Suppressor macrophage treated with lipopolysaccharide for 1 hour (primary cell): ENCODE data around the gene IDNK.
A peak's percentile ranks its signal among the peaks of the same experiment; 100 is the strongest.
"Not testable (repeated sequence)": the region's sequence is repeated elsewhere in the genome, so short reads cannot be mapped to it uniquely, and the experiment has no call there.

Experiments used
- DNase-seq, 3 donors: peaks; one replicate each; pipeline ENCODE4 v3.0.0-alpha.2; 2020 to 2022

IDNK gene

DNA sequence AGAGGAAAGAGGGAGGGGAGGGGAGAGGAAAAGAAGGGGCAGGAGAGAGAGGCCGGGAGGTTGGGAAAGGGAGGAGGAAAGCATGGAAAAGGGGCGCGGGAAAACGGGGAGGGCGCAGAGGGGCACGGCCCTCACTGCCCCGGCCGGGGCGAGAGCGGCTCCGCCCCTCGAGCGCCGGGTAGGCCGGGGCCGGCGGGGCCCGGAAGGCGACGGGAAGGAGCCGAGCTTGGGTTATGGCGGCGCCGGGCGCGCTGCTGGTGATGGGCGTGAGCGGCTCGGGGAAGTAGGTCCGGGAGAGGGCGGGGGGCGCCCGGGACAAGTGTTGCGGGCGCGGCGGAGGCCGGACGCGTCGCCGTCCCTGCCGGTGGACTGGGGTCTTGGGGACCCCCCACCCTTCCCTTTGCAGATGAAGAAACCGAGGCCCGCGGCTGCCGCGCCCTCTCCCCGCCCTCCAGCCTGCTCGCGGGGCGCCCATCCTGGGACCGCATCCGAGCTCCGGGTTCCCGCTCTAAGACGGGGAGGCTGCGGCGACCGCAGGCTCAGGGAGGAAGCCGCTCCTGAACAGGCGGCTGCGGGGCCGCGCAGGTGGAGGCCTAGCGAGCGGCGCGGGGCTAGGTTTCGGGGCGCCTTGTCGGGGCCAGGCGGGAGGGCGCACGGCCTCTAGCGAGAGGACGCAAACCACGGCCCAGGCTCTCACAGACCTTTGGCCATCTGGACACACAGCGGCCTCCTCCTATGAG lies at the start of gene IDNK:
Gene IDNK (plus strand): TSS at position 205 of the 740 bp plus-strand sequence. CDS start 29 bp downstream, at position 234.
- DNase-seq: peak; percentile 68 to 89 (median 76)

DNA sequence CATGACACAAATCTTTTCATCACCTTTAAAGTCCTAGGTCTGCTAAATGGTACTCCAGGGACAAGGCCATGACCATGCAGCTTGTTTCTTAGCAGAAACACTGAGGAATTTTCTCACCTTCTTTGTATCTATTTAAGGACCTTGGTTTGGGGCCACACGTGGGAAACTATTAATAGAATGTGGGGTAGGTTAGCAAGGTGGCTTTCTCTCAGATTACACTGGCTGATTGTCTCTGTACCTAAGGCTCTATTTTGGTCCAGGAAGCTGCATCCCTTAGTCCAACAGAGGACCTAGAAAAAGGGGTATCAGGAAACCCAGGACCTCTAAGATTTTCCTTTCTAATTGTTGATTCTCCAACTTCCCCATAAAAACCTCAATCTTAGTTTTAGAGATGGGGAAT lies 48.5 kb upstream of the IDNK start:
- DNase-seq: no peak

DNA sequence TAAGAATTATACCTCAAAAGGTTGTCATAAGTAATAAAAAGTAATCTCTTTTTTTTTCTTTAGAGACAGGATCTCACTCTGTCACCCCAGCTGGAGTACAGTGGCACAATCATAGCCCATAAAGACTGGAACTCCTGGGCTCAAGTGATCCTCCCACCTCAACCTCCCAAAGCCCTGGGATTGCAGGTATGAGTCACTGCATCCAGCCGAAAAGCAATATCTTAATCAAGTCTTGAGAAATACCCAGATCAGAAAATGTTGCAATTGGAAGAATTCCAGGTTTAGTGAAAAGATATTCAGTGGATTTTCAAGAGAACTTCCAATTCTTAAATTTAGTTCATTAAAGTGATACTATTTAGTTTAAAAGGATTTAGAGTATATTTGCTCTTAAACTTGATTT lies 40.9 kb upstream of the IDNK start:
- DNase-seq: no peak

DNA sequence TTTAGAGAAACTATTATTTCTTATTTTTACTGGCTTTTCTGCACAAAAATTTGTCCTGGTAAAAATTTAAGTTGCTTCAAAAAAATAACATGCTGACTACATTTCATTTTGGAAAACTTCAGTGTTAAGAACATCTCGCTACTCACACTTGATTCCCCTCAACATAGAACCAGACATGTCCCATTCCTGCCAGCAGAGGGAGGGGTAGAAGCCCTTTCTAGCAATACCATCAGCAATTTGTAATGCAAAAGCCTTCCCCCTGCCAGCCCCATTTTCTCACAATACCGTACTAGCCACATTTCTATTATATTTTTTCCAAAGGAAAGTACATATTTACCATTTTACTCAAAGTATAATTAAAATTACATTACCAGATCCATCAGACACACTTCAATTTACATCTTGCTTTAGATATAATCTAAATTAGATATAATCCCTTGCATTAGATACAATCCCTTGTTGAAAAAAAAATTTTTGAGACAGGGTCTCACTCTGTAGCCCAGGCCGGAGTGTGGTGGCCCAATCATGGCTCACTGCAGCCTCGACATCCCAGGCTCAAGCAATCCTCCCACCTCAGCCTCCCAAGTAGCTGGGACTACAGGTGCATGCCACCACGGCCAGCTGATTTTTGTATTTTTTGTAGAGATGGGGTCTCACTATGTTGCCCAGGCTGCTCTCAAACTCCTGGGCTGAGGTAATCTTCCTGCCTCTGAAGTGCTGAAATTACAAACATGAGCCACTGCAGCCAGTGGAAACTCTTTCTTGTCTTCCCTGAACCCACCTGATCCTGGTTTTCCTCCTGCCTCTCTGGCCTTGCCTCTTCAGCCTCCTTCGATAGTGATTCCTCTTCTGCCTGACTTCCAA lies 39.6 kb upstream of the IDNK start:
- peak; percentile 42 to 57 (median 52) for DNase-seq

DNA sequence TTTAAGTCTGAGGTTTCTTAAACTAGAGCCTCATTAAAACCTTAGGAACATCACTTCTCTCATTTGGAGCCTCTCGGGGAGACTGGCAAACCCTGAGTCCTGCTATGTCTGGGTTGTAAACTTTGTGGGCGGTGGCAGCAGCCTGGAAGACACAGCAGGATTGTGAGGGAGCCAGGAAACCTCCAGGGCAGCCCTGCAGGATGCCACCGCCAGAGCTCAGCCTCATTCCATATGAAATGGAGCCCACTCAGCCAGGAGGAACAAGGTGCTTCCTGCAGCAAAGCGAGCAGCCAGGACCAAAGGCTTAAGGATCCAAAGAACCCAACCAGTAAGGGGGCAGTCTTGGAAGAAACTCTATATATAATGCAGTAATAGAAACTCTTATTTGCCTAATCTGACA lies 37.9 kb upstream of the IDNK start:
- DNase-seq: no peak

DNA sequence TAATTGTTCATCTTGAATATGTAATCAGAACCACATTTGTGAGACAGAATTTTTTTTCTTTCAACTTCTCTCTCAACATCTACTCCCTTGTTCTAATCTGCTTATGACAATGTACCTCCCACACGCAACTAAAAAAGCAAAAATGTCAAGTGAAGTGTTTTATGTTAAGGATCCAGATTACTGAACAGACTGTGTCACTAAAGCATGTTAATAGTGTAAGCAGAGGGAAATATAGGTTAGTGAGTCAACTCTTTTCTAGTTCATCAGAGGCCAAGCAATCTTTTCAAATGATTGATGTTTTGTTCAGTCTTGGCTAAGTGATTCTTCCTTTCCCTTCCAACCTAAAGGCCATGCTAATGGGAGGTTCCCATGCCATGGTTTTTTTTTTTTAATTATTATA lies 34.7 kb upstream of the IDNK start:
- DNase-seq: no peak

DNA sequence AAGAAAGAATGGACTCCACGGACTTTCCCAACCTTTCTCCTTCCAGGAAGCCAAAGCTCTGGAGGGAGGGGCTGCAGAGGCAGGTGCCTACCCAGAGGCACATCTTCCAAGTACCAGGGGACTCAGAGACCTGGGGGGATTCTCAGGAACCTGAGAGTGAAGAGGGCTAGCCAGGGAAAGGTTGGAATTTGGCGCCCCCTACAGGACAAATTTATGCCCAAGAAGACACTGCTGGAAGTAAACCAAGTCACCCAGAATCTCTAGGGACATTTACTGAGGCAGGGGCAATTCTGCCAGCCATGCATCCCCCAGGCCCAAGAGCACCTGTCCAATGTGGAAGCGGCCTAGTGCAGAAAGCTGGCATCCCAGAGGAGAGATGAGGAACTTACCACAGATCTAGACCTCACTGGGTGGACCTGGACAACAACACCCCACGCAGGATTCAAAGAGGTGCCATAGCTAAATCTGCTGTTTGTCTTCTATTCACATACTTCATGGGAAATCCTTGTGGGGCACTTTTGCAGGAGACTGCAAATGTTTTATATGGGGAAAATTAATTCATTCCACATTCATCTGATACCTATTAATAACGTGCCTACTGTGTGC lies 25.9 kb upstream of the IDNK start:
- DNase-seq: peak; percentile 55 to 74 (median 61)

DNA sequence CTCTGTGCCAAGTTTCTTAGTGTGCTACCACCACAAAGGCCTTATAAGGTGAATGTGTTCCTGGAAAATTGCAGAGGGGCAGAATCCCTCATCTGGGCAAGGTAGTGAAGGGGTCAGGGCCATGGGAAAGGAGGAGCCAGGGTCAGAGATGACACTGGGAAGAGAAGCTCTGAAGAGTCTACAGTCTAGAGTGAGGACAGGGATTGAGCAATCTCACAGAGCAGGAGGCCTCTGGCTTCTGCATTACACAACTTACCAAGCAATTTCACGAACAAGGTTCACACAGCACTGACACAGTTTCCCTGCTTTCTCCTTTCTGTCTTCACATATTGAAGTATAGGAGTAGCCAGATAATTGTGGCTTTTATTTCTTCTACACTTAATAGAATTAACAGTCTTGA lies 24.5 kb upstream of the IDNK start:
- peak; percentile 47 to 64 (median 56) for DNase-seq

DNA sequence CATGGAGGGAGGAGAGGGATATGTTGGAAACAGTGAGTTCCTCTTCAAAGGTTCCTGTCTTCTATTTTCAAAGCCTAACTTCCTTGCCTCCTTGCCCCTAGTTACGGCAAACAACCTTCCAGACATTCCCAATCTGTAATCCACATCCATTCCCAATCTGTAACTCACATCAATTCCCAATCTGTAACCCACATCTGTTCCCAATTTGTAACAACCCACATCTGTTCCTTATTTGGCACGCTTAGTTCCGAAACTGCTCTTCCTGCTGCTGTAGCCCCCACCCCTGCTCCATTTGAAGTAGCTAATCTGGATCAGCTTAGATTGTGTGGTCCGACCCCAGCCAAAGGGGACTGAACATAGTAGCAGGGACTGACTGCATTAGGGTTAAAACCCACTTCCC lies 23.9 kb upstream of the IDNK start:
- DNase-seq: no peak

DNA sequence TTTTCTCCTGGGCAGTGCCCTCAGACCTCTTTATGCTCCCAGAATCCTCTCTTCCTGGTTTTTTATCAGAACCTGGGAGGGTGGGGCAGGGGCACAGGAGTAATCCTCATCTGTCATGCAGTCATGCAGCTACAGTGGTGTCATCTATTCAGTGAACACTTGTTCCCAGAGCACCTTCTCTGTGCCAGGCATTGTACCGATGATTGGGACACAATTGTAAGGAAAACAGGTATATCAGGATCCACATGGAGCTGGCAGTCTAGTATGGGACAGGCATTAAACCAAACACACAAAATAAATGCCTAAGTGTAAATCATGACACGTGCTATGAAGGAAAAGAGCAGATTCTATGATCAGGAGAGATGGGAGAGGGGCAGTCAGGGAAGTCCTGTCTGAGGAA lies 21.5 kb upstream of the IDNK start:
- no peak for DNase-seq

DNA sequence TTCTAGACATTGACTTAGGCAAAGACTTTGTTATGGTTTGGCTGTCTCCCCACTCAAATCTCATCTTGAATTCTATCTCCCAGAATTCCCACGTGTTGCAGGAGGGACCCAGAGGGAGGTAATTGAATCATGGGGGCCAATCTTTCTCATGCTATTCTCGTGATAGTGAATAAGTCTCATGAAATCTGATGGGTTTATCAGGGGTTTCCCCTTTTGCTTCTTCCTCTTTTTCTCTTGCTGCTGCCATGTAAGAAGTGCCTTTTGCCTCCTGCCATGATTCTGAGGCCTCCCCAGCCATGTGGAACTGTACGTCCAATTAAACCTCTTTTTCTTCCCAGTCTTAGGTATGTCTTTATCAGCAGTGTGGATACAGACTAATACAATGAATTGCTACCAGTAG lies 15.3 kb upstream of the IDNK start:
- DNase-seq: peak; percentile 29 to 47 (median 35)

DNA sequence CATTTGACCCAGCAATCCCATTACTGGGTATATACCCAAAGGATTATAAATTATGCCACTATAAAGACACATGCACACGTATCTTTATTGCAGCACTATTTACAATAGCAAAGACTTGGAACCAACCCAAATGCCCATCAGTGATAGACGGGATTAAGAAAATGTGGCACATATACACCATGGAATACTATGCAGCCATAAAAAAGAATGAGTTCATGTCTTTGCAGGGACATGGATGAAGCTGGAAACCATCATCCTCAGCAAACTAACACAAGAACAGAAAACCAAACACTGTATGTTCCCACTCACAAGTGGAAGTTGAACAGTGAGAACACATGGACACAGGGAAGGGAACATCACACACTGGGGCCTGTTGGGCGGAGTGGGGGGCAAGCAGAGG lies 9.6 kb upstream of the IDNK start:
- DNase-seq: not testable (repeated sequence)

DNA sequence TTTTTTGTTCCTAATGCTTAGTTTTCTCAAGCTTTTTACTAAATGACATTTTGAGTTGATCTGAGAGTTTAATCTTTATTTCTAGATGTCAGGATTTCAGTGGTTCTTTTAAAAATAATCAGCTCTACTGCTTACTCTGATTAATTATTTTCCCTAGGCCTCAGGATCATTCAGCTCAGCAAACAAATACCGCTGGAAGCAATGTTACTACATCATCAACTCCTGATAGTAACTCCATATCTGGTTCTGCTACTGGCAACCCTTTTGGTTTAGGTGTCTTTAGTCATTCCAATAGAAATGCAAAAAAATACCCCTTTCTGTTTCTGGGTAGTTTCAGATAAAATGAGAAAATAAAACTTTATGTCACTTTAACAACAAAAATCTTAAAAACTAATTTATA lies 5.6 kb upstream of the IDNK start:
- no peak for DNase-seq

DNA sequence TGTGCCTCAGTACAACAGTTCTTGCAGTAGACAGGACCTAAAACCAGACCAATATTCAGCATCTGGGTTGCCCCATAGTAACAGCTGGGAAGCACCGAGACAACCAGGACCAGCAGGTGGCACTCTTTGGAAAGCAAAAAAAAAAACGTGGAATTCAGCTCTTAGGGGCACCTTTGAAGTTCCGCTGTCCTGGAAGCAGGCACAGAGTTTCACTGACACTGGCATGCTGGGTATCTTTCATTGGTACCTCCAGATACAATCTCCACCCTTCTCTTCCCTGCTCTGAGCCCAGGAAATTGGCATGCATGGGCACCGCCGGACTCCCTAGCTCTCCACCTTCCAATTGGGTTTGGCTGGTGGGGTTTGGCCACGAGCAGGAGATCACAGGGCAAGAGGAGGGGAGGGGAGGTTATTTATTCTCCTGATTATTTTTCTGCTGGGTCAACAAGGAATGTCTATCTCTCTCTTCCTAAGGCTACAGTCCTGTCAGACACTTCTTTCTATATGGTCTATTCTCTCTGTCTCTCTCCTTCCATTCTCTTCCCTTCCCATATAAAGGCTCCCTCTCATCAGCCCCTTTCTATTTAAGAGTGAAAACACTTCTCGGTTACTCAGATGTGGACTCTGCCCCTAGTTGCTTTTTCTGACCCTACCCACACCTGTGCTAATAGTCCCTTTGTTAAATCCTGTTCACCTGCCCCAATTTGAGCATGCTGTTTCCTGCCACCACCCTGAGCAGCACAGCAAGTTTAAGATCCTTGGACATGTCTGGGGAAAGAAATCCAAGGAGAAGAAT lies 1.9 kb upstream of the IDNK start:
- peak; percentile 49 to 65 (median 58) for DNase-seq

DNA sequence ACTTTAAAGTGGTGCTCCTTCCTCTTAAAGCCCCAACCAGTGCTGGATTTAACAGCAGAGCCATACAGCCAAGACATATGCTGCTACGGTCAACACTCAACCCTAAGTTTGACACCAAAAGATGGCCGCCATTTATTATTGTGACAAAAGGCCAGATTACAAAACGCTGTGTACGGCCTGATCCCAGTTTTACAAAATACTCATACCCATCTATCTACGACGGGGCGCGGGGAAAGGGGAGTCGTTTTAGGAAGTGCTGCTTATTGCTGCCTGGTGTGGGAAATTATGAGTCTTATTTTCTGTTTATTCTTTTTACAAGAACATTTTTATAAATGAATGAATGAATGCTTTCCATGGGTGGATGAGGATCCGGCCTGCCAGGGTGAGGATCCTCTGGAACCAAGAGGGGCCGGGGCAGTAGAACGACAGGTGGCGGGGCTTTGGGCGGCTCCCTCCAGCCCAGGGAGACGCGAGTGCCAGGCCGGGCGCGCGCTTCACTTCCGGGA lies 457 bp upstream of the IDNK start:
- DNase-seq: peak; percentile 19 to 25 (median 20)

DNA sequence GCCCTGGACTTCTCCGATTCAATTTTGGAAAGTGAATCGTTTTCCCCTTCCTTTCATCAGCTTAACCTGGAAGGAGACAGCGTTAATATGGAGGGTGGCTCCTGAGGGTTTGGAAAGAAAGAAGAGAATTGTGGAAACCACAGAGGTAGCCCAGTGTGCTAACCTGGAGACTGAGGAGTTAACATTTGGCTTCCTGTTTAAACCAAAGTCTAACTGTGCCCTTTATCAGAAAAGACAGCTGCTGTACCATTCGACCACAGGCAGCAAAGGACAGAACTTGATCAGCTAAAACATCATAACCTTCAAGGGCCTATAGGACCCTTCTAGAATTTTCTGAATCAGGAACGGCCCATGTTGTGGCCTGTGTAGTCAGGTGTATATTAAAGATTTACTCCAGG lies 735 bp downstream of the IDNK start:
- no peak for DNase-seq

DNA sequence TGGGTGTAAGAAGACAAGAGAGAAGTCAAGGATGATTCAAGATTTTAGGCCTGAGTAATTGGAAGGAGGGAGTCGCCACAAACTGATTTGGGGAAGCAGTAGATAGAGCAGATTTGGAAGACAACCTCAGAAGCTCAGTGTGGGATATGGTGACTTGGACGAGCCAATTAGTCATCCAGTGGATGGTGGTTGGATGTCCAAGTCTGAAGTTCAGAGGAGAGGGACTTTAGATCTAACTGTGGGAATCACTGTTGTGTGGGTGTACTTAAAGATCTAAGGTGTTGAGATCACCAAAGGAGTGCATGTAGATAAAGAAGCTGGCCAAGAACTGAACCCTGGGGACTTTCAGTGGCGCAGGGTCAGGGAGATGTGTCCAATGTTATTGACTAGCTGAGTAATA lies 2.2 kb downstream of the IDNK start:
- peak; percentile 37 to 60 (median 57) for DNase-seq

DNA sequence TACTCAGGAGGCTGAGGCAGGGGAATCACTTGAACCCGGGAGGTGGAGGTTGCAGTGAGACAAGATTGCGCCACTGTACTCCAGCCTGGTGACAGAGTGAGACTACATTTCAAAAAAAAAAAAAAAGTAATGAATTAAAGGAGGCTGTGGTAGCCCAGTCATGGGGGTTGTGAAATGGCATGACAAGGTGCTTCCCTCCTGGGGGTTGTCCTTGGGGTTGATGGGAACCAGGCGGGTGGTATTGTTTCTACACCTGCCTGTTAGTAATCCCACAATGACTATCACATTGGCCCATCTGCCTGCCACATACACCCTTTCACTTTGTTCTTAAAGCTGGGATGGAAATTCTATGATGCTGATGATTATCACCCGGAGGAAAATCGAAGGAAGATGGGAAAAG lies 5.6 kb downstream of the IDNK start:
- no peak for DNase-seq

DNA sequence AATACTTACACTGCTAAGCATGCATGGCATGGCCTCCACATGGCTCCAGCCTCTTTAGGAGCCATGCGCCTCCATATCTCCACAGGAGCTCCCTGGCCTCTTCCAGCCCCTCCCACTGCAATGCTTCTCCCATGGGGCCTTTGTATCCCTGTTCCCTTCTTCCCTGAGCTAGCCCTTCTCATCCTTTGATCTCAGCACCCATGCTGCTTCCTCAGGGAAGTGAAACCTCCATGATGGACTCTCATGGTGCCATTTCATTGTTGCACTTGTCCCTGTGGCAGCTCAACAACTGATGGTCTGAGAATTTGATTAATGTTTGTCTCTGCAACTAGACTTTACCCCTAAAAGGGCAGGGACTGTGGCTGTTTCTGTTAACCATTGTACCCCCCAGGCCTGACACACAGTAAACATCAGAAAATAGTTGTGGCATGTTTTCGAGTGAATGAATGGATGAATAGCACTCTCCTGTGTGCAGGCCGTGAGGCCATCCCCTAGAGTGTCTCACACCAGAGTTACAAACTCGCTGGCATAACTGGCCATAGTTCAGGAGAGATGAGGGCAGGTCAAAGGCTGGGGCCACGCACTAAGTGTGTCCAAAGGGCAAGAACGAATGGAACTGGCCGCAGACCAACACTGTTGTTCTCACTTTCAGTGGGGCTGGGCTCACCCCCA lies 6.6 kb downstream of the IDNK start:
- no peak for DNase-seq

DNA sequence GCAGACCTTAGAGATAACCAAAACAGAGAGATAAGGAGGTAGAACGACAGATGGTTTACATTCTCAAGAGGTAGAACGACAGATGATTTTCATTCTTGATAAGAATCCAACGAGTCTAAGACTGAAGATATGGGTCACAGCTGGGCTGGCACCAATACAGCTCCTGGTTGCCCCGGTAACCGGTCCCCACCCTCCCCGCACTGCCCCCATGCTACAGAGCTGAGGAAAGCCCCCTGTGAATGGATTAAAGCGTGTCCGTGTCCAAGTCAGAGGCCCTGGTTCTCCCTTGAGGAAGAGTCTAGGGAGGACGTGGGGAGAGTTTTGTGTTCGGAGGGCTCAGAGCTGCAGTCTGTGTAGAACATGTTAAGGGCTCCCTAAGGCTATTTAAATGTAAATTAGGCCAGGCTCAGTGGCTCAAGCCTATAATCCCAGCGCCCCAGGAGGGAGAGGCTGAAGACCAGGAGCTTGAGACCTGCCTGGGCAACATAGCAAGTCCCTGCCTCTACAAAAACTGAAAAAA lies 8.1 kb downstream of the IDNK start:
- no peak for DNase-seq

DNA sequence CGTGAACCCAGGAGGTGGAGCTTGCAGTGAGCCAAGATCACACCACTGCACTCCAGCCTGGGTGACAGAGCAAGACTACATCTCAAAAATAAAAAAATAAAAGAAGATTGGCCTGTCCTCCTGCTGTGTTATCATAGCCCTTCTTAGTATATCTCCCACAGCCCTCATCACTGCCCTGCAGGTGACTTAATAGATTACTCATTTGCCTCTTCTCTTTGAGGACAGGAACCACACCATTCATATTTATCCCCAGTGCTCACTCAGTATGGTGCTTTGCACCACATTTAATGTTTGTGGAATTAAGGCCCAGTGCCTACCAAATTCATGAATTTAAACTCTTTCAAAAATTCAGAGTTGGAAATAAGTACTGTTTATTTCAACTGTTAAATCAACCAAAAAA lies 10.3 kb downstream of the IDNK start:
- no peak for DNase-seq

DNA sequence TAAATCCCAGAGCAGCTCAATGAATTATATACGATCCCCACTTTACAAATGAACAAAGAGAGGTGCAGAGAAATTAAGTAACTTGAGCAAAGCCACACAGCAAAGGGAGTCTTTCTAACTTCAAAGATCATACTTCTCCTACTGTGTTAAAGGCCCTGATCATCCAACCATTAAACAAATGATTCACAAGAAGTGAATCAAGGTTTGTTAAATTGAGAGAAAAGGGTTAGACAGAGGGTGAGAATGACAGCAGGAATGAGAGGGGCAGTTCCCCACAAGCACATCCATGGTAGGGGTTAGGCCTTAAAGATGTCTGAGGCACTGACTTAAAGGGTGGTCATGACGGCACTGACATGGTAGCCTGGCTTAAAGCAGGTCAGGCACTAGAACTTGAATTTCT lies 10.7 kb downstream of the IDNK start:
- no peak for DNase-seq
